RWPE1 (cell line): ENCODE measurements around the gene IQGAP2.
"Not testable (repeated sequence)": the region's sequence is repeated elsewhere in the genome, so short reads cannot be mapped to it uniquely, and the experiment has no call there.

Source experiments
- CTCF ChIA-PET: fragments of 350-600 bp; sonication (Branson Sonifier 250); formaldehyde crosslinking; extraction: SDS; loops from one replicate; lab custom pipeline; 2021; lab: Yijun Ruan, JAX
- POLR2A ChIA-PET: fragments of 400-600 bp; formaldehyde crosslinking; extraction: SDS; loops from one replicate; lab custom pipeline; 2020; ENCODE audit warnings: antibody characterized with exemption; ENCODE audit not compliant: low non-redundant PET; lab: Yijun Ruan, JAX
- DNase-seq: peaks from one replicate; pipeline ENCODE4 v3.0.0; 2012; ENCODE audit warnings: low spot score
- H3K27ac ChIP-seq: fragments of 450-650 bp; 2 replicates; pipeline ENCODE4 v1.5.1; 2017
- TF ChIP-seq, protein P1 (sequence below): fragments of 450-650 bp; conservative IDR thresholded peaks from 2 replicates; pipeline ENCODE4 v1.5.1; 2017; ENCODE audit warnings: low read depth, mild to moderate bottlenecking

The IQGAP2 gene

GRCh38 chr5:76674330-76675066, 271.4 kb downstream of the IQGAP2 start:
- ChIA-PET POLR2A (no interaction called here), CTCF (interaction anchor here (0.6 to 0.8 kb wide), 2 partner anchors 16 to 145 kb away, joined by 3 to 4 read pairs; no protein-coding TSS in a partner anchor)
- TF ChIP-seq, protein P1, sequence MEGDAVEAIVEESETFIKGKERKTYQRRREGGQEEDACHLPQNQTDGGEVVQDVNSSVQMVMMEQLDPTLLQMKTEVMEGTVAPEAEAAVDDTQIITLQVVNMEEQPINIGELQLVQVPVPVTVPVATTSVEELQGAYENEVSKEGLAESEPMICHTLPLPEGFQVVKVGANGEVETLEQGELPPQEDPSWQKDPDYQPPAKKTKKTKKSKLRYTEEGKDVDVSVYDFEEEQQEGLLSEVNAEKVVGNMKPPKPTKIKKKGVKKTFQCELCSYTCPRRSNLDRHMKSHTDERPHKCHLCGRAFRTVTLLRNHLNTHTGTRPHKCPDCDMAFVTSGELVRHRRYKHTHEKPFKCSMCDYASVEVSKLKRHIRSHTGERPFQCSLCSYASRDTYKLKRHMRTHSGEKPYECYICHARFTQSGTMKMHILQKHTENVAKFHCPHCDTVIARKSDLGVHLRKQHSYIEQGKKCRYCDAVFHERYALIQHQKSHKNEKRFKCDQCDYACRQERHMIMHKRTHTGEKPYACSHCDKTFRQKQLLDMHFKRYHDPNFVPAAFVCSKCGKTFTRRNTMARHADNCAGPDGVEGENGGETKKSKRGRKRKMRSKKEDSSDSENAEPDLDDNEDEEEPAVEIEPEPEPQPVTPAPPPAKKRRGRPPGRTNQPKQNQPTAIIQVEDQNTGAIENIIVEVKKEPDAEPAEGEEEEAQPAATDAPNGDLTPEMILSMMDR, result no peak
- no peak for DNase-seq
- H3K27ac ChIP-seq, result no peak overlapping the region

GRCh38 chr5:76675364-76675763, 272.3 kb downstream of the IQGAP2 start:
- no peak for DNase-seq

DNA sequence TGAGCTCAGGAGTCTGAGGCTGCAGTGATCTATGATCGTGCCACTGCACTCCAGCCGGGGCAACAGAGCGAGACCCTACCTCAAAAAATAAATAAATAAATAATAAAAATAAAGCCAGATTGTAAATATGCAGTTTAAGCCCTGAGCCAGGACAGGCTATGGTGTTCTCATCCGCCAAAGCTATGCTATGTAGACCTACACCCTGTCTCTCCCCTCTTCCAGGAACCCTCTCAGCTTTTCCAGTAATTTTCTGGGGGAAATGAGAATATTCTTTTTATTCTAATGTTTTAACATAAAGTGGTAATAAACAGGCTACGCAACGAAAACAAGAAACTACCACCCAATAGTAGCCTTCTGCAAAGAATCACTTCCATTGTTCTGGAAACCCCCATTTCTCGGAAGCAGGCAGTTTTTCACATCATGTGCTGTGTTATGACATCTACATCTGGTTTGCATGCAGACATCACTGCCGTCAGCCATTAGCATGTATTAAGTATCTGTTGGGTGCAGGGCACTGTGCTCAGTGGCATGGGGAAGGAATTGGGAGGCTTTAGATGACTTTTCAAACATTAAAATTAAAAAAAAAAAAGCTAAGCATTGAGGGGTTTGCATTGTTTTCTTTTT, 274.9 kb downstream of the IQGAP2 start:
- ChIA-PET CTCF (interaction anchor here (0.6 to 0.7 kb wide), 2 partner anchors 11 to 1166 kb away, joined by 3 read pairs; partner anchors contain the start of gene POLK), POLR2A (no interaction called here)
- DNase-seq, result no peak
- no peak overlapping the region for H3K27ac ChIP-seq
- TF ChIP-seq, protein P1, result no peak

More at GRCh38 chr5:76675364-76675763, 272.3 kb downstream of the IQGAP2 start:
- no peak overlapping the region for H3K27ac ChIP-seq
- POLR2A ChIA-PET, result no interaction called here
- CTCF ChIA-PET, result no interaction called here
- TF ChIP-seq, protein P1, result no peak

DNA sequence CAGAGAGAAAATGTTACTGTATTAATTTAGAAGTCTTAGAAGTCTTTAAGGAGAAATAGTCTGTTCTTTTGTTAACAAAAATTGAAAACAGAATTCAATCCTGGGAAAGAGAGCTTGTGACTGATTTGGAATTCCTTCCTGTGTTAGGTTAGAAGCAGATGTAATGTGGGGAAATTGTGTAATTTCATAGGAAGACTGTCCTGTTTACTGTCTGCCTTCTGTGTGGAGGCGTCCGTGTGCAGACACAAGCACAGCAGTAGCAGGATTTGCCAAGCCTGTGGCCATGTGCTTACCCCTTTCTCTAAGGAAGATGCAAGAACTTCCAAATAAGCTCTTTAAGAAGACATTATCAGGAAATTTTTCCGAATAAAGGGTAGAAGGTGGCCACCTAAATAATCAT, 276.1 kb downstream of the IQGAP2 start:
- CTCF ChIA-PET, result interaction anchor here (0.6 kb wide), 1 partner anchor 95 kb away, joined by 3 read pairs; no protein-coding TSS in a partner anchor
- no peak for DNase-seq
- H3K27ac ChIP-seq, result no peak overlapping the region
- TF ChIP-seq, protein P1, result no peak
- POLR2A ChIA-PET, result no interaction called here

- CTCF ChIA-PET, POLR2A ChIA-PET, DNase-seq, H3K27ac ChIP-seq: not testable (repeated sequence)
Observed at GRCh38 chr5:76680826-76681225, 277.7 kb downstream of the IQGAP2 start.

GRCh38 chr5:76681287-76681686, 278.2 kb downstream of the IQGAP2 start:
- H3K27ac ChIP-seq, result no peak overlapping the region
- ChIA-PET POLR2A (no interaction called here), CTCF (interaction anchor here (0.6 kb wide), 2 partner anchors 43 to 78 kb away, joined by 3 read pairs; no protein-coding TSS in a partner anchor)
- DNase-seq, result no peak
- TF ChIP-seq, protein P1, result no peak
